GM21528 (cell line): ENCODE data around the gene ALX3.

Experiments
- ATAC-seq: cut with Tn5 transposase; IDR thresholded peaks from one replicate; pipeline ENCODE4 v1.9.1; 2021; ENCODE audit warnings: mild to moderate bottlenecking, moderate library complexity; ENCODE audit not compliant: unreplicated experiment, low FRiP score

ALX3 gene

DNA sequence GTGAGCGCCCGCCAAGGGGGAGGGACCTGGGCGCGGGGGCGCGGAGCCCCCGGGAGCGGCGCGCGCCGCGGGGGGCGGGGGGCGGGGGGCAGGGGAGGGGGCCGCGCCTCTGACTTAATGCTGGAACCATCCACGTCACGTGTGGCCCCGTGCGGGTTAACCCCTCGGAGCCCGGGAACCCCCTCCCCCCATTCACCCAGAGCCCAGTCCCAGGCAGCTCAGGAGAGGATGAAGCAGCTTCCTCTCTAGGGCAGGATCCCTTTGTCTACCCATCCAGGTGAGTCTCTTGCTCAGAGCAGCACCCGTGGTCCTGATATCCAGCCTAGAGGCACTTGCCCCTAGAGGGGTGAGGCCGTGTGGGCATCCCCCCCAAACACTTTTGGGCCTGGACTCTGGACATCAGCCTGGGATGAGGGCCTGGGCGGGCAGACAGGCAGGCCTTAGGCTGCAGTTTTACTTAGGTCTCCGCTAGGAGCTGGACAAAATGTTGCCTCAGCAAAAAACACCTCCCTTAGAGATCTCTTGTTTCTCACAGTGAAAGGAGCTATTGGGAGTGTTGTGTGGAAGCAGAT, at the start of gene ALX3:
ALX3 (minus strand) TSS at position 2 of the 572 bp plus-strand sequence. CDS start 60 bp downstream, outside the sequence.
- no peak for ATAC-seq

DNA sequence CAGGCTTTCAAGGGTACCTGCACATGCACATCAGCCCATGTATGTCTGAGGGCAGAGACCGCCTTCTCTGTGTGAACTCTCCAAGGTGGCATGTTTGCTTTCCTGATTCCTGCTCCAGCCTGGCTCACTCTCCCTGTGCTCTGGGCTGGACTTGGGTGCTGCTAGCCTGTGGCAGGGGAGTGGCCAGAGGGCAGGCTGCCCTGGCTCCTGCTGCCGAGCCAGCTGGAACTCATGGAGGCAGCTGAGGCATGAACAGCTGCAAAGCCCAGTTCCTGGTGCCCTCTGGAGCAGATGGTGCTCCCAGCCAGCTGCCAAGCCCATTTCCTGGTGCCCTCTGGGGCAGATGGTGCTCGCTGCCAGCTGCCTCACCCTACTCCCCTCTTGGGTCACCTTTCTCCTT, 49.4 kb upstream of the ALX3 start:
- no peak for ATAC-seq

DNA sequence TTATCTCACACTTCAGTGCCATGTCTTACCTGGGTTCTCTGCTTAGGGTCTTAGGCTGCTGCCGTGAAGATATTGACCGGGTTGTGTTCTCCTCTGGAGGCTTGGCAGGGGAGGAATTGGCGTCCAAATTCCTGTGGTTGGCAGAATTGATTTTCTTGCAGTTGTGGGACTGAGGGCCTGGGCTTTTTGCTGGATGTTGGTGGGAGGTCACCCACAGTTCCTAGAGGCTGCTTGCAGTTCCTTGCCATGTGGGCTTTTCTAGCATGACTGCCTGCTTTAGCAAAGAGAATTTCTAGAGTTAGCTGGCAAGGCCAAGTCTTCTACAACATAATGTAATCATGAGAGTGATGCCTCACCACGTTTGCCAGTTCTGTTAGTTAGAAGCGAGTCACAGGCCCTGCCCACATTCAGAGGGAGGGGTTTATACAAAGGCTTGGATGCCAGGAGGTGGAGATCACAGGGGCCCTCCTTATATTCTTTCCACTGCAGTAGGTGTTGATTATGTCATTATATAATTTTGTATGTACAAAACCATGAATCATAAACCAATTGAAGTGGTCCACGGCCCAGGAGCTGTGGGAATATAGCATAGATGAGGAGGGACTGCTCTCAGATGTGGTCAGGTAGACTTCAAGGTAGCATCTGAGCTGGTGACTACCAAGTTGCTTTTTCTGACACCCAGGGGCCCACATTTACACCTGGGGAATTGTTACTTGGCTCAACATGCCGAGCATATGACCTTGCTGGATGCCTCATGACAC, 48.3 kb upstream of the ALX3 start:
- ATAC-seq = no peak

DNA sequence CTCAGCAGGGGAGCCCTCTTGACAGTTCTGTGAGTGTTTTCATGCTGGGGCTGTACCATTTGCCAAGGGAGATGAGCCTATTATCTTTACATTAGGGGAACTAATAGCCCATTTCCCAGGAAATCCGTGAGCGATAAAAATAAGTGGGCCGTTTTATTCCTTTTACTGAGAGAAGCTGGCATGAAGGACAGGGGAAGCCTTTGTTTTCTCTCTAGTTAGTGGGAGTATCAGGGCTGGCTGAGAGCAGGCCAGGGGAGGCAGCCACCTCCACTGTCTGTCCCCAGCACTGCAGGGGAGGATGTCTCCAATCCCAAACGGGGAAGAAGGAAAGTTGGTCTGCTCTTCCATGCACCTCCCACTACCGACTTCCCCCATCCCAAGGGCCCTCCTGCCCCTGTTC, 44.3 kb upstream of the ALX3 start:
- ATAC-seq = no peak

DNA sequence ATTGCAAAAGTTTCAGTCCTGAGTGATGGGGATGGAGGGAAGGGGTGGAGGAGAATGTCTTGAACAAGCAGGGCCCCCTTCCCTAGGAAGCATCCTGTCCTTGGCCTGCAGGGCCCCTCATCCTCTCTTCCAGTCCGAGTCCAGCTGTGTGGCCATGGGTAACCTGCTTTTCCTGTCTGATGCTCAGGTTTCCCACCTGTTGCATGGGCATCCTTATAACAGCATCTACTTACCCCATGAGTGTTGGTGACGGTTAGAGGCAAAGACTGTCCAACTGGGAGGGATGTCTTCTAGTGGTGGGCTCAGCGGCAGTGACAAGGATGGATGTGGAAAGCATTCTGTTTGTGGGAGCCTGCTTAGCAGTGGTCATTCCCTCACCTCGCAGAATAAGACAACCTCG, 43.7 kb upstream of the ALX3 start:
- no peak for ATAC-seq

DNA sequence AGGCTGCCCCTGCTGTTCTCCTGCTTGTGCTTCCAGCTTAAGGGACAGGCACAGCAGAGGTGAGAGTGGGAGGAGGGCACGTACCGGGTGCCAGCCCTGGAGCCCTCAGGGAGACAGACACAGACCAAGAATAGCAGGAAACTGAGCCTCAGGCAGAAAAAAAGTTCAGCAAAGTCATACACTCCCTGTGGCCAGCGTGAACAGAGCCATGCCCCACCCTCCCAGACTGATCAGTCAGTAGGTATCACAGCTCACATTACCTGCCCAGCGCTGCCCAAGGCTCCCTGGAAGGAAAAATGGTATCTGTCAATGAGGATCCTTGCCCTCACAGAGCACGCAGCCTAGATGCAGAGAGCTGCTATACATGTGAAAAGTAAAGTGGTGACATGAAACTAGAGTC, 43.1 kb upstream of the ALX3 start:
- ATAC-seq = no peak

DNA sequence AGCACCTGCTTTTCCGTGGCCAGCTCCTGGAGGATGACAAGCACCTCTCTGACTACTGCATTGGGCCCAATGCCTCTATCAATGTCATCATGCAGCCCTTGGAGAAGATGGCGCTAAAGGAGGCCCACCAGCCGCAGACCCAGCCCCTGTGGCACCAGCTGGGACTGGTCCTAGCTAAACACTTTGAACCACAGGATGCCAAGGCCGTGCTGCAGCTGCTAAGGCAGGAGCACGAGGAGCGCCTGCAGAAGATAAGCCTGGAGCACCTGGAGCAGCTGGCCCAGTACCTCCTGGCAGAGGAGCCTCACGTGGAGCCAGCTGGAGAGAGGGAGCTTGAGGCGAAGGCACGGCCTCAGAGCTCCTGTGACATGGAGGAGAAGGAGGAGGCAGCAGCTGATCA, 42.2 kb upstream of the ALX3 start:
- ATAC-seq = no peak

DNA sequence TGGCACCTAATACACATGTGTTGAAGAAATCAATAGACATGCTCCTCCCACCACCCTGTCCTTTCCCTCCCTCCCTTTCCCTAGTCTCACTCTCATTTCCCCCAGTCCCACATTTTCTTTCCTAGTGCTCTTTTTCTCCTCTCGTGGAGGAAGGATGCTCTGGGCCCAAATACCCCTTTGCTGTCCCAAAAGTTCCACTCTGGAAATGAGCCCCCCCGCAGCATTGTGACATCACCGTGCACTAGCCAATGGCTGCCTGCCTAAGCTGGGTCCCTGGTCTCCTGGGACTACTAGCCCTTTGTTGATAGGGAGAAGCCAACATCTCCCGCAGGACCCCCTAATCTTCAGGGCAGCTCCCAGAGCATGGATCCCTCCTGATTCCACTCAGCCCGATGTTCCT, 41.7 kb upstream of the ALX3 start, which contains the start of gene UBL4B:
UBL4B (plus strand) TSS at position 301 of the 400 bp plus-strand sequence; CDS start at position 393, 92 bp downstream.
- ATAC-seq = no peak

DNA sequence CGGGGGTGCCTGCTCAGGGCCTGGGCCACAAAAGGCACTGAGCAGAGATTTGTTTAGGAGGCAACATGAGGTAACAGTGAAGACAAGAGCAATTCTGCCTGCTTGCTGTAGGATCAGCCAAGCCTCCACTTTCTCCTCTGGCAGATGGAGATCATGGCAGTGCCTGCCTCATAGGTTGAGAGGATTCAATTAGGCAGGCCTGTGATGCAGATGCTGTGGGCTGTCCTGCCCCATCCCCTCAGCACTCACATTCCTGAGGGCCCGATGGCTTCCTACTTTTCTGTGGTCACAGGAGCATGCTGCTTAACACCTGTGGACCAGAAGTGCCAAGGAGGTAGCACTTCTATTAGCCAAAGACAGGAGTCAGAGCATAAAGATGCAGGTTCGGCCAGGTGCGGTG, 40.6 kb upstream of the ALX3 start:
- no peak for ATAC-seq

DNA sequence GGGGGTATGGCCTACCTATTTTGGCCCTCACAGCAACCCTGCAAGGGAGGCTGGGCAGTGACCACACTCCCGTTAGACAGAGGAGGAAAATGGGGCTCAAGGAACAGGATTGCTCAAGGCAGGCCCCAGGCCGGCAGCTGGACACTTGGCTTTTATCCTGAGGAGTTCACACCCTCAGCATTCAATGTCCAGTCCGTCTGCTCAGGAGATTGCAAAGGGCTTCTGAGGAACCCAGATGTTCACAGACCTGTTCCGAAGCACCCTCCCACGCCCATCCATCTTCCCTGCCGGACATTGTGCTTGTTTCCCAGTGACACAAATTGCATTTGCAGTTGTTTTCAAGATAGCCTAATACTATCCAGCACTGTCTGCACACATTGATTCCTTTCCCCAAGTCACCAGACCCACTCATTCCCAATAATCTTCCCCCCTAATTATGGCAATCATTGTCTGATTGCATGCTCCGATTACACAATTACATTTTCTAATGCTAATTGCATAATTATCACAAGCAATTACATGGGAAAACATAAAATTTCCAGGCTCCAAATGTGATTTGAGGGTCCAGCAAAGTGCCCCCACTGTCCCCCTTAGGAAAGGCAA, 37.5 kb upstream of the ALX3 start:
- ATAC-seq = no peak

DNA sequence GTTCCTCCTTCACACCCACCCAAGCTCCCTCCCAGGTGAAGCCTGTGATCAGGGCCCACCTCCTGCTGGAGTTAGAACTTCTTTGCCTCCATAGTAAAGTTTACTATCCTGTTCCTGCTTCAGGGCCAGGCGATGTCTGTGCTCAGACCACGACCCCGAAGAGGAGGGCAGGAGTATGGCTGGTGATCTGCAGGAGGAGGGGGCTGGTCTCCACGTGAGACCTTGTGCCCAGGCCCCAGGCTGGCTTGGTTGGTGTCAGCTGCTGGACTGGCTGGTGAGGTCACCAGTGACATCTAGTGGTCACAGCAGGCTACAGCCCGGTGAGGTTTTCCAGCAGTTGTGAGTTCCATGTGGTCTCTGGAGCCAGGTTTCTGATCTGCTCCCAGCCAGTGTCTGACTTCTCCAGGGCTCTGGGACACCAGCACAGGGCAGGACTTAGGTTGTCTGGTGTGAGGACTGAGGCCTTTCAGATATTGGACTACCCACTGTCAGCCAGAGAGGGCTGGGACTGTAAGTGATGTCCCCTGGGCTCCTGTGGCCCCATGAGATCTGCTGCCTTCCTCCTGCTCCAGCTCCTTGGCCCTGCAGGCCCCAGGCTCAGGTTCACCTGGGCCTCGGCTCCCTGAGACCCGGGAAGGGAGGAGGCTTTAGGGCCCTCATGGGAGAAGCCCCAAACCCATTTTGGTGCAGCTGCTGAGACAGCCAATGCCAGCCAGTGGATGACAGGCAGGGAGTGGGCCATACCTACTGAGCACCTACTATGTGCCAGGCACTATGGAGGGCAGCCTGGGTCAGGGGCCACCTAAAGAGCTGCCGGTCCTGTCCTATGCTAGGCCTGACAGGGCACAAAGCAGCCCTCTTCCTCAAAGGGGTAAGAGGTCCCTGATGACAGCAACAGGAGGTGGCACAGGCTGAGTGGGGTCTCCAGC, 35.8 kb upstream of the ALX3 start:
- no peak for ATAC-seq

DNA sequence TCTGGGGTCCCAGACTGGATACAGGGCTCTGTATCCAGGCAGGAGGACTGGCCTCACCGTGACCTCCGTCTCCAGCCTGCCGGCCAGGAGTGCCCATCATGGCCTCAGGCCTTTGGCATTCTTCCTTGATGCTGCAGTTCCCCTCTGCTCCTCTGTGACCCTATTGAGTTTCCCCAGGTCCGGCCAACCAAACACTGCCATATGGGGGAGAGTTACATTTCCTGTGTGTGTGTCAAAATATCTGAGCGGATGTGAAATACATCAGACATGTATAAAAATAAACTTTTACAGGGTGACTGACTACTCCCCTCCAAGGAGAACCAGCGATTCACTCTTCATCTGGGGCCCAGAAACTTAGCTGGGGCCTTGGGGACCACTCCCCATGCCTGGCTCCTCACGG, 31.6 kb upstream of the ALX3 start:
- no peak for ATAC-seq

DNA sequence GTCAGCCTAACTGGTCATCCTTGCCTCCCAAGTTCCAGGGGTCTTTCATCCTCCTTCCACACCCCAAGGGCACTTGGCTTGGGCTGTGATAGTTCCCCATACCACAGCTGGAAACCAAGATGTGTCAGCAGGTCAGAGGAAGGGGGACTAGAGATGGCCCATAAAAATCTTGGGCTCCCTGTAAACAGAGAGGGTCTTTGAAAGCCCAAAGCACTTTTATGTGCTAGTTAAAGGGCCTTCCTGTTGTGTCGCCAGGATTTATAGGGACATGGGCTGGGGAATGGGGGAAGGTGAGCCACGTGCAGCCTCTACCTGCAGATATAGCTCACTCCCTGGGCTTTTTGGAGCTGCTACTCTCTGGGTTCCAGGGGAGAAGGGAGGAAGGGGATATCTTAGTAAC, 29.9 kb upstream of the ALX3 start:
- ATAC-seq = no peak

DNA sequence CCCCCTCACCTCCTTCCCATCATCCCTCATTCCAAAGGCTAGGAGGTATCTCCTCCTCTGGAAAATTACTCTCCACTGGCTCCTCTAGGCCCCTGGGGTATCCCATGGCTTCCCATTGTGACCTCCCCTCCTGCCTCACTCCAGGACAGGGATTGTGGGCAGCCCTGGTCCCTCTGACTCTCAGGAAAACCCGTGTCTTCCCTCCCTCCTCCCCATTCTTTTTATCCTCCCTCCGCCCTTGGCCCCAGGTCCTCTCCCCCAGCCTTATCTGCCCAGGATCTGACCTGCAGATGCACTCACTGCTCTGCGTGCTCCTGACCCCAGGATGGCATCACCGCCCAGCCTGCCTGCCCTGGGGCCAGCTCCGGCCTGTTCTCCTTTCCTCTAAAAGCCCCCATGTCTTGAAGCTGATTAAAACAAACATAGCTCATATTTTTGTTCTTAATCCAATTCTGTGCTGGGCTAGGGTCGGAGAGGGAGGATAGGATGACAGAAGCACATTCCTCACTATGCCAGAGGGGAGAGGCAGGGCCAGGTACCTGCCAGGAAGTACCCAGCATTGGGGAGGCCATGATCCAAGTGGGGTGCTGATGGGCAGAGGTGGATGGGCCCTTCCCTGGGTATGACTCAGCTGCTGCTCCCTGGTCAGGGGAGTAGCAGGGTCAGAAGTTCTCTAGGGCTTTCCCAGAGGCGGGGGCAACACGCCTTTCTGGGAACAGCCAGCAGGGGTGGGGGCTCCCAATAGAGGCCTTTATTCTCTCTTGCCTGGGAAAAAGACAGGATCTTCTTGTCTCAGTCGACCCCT, 28.0 kb upstream of the ALX3 start:
- ATAC-seq = no peak

DNA sequence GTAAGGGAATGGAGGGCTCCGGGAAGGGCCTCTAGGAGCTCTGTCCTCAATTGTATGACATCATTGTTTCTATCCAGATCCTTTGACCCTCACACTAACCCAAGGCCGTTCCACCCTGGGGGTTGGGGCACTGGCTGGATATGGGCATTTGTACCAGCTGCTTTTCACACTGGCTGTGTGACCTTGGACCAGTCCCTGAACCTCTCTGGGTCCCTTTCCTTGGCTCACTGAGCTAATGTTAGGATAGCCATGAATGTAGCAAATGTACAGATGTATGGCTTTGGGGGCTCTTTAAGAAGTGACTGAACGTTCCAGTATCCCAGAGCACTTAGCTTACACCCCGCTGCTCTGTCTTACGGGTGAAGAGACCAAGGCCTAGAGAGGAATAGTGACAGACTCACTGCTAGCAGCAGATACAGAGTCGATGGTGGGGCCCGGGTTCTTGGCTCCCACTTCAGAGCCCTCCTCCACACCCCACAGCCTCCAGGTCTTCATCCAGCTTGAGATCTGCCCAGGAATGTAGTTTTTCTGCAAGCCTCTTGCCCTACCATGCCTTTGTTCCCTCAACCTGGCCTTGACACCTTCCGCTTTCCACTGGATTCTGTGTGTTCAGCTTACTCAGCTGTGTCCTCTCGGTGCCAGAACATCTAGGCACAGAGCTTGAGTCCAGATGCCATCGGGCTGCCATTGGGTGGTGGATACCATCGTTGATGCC, 27.2 kb upstream of the ALX3 start:
- ATAC-seq = no peak

DNA sequence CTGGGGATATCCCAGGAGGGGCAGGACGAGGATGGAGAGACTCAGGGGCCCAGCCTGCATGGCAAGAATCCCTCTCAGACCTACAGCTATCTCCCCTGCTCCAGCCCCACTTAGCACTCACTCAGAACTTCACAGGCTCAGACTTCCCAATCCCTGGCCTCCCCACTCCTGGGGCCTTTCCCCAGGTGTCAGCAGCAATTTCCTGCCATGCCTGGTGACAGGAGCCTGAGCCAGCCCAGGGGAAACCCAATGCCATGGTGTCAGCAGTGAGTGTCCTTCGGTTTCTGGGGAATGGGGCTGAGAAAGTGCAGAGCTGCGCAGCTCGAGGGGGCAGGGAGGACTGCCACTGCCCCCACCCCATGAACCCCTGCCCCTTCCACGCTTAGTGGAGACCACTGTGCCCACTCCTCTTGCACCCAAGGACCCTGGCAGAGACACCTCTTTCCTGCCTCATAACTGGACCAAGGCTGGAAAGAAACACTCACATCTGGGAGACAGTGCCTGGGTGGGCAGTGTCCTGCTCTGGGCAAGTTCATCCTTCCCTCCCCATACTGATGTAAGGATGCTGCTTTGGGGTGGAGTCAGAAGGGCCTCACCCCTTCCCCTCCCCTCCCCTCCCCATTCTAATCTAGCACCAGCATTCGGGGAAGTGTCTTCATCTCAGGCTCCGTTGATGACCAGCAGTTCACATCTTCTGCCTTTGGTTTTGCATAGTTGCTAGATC, 24.6 kb upstream of the ALX3 start:
- no peak for ATAC-seq

DNA sequence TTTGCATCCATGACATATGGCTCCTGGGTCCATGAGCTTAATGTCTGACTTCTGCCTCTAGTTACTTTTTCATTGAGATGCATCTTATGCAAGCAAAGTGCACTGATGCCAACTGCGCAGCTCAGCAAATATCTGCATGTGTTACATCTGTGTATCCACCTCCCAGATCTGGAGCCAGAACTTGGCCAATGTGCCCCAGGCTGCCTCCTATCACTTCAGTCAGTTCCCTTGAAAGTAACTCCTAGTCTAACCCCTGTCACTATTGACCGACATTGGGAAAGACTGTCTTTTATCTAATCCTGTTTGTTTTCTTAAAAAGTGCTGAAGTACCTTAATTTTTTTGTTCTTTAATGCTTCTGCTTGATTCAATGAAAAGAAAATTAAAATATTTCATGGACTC, 22.5 kb upstream of the ALX3 start:
- no peak for ATAC-seq

DNA sequence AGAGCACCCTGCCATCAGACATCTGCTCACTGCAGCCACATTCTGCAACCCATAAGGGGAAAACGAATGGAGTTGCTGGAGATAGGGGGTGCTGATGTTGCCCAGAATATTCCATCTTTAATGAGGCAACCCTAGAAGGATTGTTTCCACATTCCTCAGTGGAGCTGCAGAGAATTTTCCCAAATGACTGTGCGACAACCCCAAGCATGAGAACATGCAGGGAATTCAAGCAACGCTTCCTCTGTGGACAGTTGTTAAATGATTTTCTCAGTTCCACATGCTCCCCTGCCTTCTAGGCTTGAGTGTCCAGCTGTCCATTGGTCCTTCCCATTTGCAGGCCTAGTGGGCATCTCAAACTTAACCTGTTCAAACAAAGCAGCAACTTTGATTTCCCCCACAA, 21.3 kb upstream of the ALX3 start:
- ATAC-seq = no peak

DNA sequence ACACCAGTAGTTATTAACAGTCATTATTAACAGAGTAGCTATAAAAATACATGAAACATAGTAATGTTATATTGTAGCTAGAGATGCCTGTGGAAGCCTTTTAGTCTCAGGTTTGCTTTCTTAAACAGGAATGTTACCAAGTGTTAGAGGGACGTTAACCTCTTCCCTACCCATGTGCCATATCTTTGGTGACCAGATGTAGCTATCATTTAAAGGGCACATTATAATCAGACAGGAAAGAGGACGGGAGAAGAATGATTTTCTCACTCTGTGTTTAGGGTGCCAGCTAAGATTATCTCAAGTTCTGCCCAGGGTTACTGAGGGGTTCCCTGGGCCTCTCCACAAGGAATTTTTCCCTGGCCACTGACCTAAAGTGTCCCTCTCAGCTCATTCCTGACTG, 20.9 kb upstream of the ALX3 start:
- no peak for ATAC-seq
